Measurements from ENCODE around the gene STATH. TPM values are rescaled to one million over a fixed set of nuclear protein-coding genes. Genes with fewer than 3 reads are reported as not detected.
"Not testable (repeated sequence)": the region's sequence is repeated elsewhere in the genome, so short reads cannot be mapped to it uniquely, and the experiment has no call there.

STATH gene
- total RNA-seq, 4 donors from 2014 or later: not detected

GRCh38 chr4:69999420-69999819, 3.7 kb downstream of the STATH start:
- no peak overlapping the region for H3K27ac ChIP-seq
- no peaks in the 10 kb centered on the region for H3K4me1 ChIP-seq
- no peaks in the 10 kb centered on the region for H3K9me3 ChIP-seq
- H3K36me3 ChIP-seq: no peaks in the 10 kb centered on the region
- 85 to 93% methylated on average over 3 of the region's 3 CpGs for WGBS, 2 donors
- H3K4me3 ChIP-seq: no peak overlapping the region
- TF ChIP-seq, protein P1, sequence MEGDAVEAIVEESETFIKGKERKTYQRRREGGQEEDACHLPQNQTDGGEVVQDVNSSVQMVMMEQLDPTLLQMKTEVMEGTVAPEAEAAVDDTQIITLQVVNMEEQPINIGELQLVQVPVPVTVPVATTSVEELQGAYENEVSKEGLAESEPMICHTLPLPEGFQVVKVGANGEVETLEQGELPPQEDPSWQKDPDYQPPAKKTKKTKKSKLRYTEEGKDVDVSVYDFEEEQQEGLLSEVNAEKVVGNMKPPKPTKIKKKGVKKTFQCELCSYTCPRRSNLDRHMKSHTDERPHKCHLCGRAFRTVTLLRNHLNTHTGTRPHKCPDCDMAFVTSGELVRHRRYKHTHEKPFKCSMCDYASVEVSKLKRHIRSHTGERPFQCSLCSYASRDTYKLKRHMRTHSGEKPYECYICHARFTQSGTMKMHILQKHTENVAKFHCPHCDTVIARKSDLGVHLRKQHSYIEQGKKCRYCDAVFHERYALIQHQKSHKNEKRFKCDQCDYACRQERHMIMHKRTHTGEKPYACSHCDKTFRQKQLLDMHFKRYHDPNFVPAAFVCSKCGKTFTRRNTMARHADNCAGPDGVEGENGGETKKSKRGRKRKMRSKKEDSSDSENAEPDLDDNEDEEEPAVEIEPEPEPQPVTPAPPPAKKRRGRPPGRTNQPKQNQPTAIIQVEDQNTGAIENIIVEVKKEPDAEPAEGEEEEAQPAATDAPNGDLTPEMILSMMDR (IDR thresholded peaks at IDR 0.05): no peak
- no peak for TF ChIP-seq POLR2A (IDR thresholded peaks at IDR 0.05)
- TF ChIP-seq EP300 (IDR thresholded peaks at IDR 0.05): no peak
- DNase-seq (ENCODE audit: low spot score in 2 of 2): no peak
- no peaks in the 10 kb centered on the region for H3K27me3 ChIP-seq

- WGBS, 2 donors: 81 to 82% methylated on average over 1 of the region's 1 CpG
- Histone ChIP-seq H3K36me3 (no peaks in the 10 kb centered on the region), H3K4me3 (no peak overlapping the region), H3K27ac (no peak overlapping the region), H3K4me1 (no peaks in the 10 kb centered on the region), H3K27me3 (no peaks in the 10 kb centered on the region), H3K9me3 (no peaks in the 10 kb centered on the region)
- TF ChIP-seq, protein P1 (IDR thresholded peaks at IDR 0.05): no peak
- TF ChIP-seq EP300 (IDR thresholded peaks at IDR 0.05) (no peak), POLR2A (IDR thresholded peaks at IDR 0.05) (no peak)
- DNase-seq (ENCODE audit: low spot score in 2 of 2): no peak
Measured at GRCh38 chr4:70000711-70001110, 4.9 kb downstream of the STATH start.

GRCh38 chr4:70002507-70002906, 6.7 kb downstream of the STATH start:
- H3K27ac ChIP-seq: no peak overlapping the region
- no peak overlapping the region for H3K4me3 ChIP-seq

GRCh38 chr4:70008771-70009170, 13.0 kb downstream of the STATH start:
- no peak for DNase-seq (ENCODE audit: low spot score in 2 of 2)
- Histone ChIP-seq H3K27ac (no peak overlapping the region), H3K9me3 (no peaks in the 10 kb centered on the region), H3K36me3 (no peaks in the 10 kb centered on the region), H3K4me3 (no peak overlapping the region), H3K27me3 (no peaks in the 10 kb centered on the region), H3K4me1 (no peaks in the 10 kb centered on the region)
- TF ChIP-seq POLR2A (IDR thresholded peaks at IDR 0.05) (no peak), EP300 (IDR thresholded peaks at IDR 0.05) (no peak)
- TF ChIP-seq, protein P1 (IDR thresholded peaks at IDR 0.05): no peak
- 44 to 62% methylated on average over 3 of the region's 3 CpGs for WGBS, 2 donors

More at GRCh38 chr4:70002507-70002906, 6.7 kb downstream of the STATH start:
- Histone ChIP-seq H3K4me1 (no peaks in the 10 kb centered on the region), H3K36me3 (no peaks in the 10 kb centered on the region), H3K27me3 (no peaks in the 10 kb centered on the region), H3K9me3 (no peaks in the 10 kb centered on the region)
- no peak for TF ChIP-seq EP300 (IDR thresholded peaks at IDR 0.05)
- no peak for TF ChIP-seq POLR2A (IDR thresholded peaks at IDR 0.05)
- TF ChIP-seq, protein P1 (IDR thresholded peaks at IDR 0.05): no peak
- DNase-seq (ENCODE audit: low spot score in 2 of 2): no peak

DNA sequence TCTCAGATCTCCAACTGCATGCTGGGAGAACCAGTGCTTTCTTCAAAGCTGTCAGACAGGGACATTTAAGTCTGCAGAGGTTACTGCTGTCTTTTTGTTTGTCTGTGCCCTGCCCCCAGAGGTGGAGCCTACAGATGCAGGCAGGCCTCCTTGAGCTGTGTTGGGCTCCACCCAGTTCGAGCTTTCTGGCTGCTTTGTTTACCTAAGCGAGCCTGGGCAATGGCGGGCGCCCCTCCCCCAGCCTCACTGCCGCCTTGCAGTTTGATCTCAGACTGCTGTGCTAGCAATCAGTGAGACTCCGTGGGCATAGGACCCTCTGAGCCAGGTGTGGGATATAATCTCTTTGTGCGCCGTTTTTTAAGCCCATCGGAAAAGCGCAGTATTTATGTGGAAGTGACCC, 23.2 kb downstream of the STATH start:
- H3K27ac ChIP-seq; H3K4me3 ChIP-seq; H3K9me3 ChIP-seq; H3K36me3 ChIP-seq; H3K27me3 ChIP-seq; H3K4me1 ChIP-seq; DNase-seq (ENCODE audit: low spot score in 2 of 2): not testable (repeated sequence)
- WGBS, 2 donors: 80 to 83% methylated on average over 7 to 10 of the region's 10 CpGs

DNA sequence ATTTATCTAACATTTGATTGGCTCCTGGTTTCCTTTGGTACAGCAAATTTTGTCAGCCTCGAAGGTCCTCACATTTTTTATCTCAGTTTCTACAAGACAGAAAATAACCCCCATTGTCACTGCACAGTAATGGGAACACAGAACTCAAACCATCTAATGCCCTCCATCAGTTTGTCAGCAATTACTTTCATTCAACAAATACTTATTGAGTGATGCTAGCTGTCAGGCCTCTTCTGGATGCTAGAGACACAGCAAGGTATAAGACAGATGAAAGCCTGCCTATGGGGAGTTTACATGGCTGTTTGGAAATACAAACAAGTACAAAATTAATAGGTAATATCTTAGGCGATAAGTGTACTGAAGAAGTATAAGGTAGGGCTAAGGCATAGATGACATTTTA, 27.5 kb downstream of the STATH start:
- H3K27me3 ChIP-seq: no peaks in the 10 kb centered on the region
- no peak for DNase-seq (ENCODE audit: low spot score in 2 of 2)
- WGBS, 2 donors: 63 to 71% methylated on average over 2 of the region's 2 CpGs
- H3K36me3 ChIP-seq: no peaks in the 10 kb centered on the region
- H3K4me1 ChIP-seq: no peaks in the 10 kb centered on the region
- H3K27ac ChIP-seq: no peak overlapping the region
- H3K9me3 ChIP-seq: no peaks in the 10 kb centered on the region
- no peak for TF ChIP-seq EP300 (IDR thresholded peaks at IDR 0.05)
- TF ChIP-seq, protein P1 (IDR thresholded peaks at IDR 0.05): no peak
- no peak for TF ChIP-seq POLR2A (IDR thresholded peaks at IDR 0.05)
- no peak overlapping the region for H3K4me3 ChIP-seq
